Mononuclear cell (primary cell): ENCODE results near the gene UQCC5. TPM values are rescaled to one million over a fixed set of nuclear protein-coding genes. Genes with fewer than 3 reads are reported as not detected.

Source experiments
- H3K27me3 ChIP-seq: 2 replicates; pipeline ENCODE4 v1.6.0; 2011; ENCODE audit warnings: low read length, control low read depth; ENCODE audit not compliant: insufficient read depth
- H3K4me1 ChIP-seq: 2 replicates; pipeline ENCODE4 v1.5.1; 2011; ENCODE audit warnings: mild to moderate bottlenecking, low read length, control low read depth; ENCODE audit not compliant: insufficient read depth
- H3K4me3 ChIP-seq: 2 replicates; pipeline ENCODE4 v1.5.1; 2011; ENCODE audit warnings: mild to moderate bottlenecking, low read length, moderate library complexity
- H3K9me3 ChIP-seq: 2 replicates; pipeline ENCODE4 v1.5.1; 2011; ENCODE audit warnings: low read depth, mild to moderate bottlenecking, control low read depth, low read length
- total RNA-seq: library from RNA; depleted of rRNA; stranded (reverse); fragments of >200 nt; gene quantifications from one replicate; pipeline ENCODE4 v1.2.3, GENCODE V29; 2012

The UQCC5 gene
- 1.2 TPM for total RNA-seq

- H3K27me3 ChIP-seq, result no peaks in the 10 kb centered on the region
- peak within 1 kb of the TSS; percentile 87 for H3K4me3 ChIP-seq
- no peaks in the 10 kb centered on the region for H3K9me3 ChIP-seq
- peaks cover 57% of the 10 kb centered on the region for H3K4me1 ChIP-seq
Measured at GRCh38 chr3:52536369-52537164, at the start of gene UQCC5. TSS of gene UQCC5 (plus strand) at chr3:52536605. CDS start at chr3:52536756, 151 bp downstream.

- peaks cover 24% of the 10 kb centered on the region for H3K4me1 ChIP-seq
- no peaks in the 10 kb centered on the region for H3K9me3 ChIP-seq
- no peaks in the 10 kb centered on the region for H3K27me3 ChIP-seq
- no peak overlapping the region for H3K4me3 ChIP-seq
Measured at GRCh38 chr3:52487050-52487787, 49.2 kb upstream of the UQCC5 start.

- H3K4me3 ChIP-seq, result no peak overlapping the region
- no peaks in the 10 kb centered on the region for H3K9me3 ChIP-seq
- no peaks in the 10 kb centered on the region for H3K27me3 ChIP-seq
- peaks cover 24% of the 10 kb centered on the region for H3K4me1 ChIP-seq
Measured at GRCh38 chr3:52487788-52488691, 48.4 kb upstream of the UQCC5 start.

- no peaks in the 10 kb centered on the region for H3K9me3 ChIP-seq
- H3K4me3 ChIP-seq, result no peak overlapping the region
- peaks cover 31% of the 10 kb centered on the region for H3K4me1 ChIP-seq
- no peaks in the 10 kb centered on the region for H3K27me3 ChIP-seq
Measured at GRCh38 chr3:52488746-52489145, 47.7 kb upstream of the UQCC5 start.

- no peaks in the 10 kb centered on the region for H3K9me3 ChIP-seq
- H3K4me3 ChIP-seq, result no peak overlapping the region
- no peaks in the 10 kb centered on the region for H3K27me3 ChIP-seq
- peaks cover 34% of the 10 kb centered on the region for H3K4me1 ChIP-seq
Measured at GRCh38 chr3:52489453-52489852, 47.0 kb upstream of the UQCC5 start.

- no peaks in the 10 kb centered on the region for H3K9me3 ChIP-seq
- no peak overlapping the region for H3K4me3 ChIP-seq
- H3K27me3 ChIP-seq, result no peaks in the 10 kb centered on the region
- H3K4me1 ChIP-seq, result peaks cover 42% of the 10 kb centered on the region
Measured at GRCh38 chr3:52490035-52490938, 46.1 kb upstream of the UQCC5 start.

- Histone ChIP-seq H3K9me3 (no peaks in the 10 kb centered on the region), H3K27me3 (no peaks in the 10 kb centered on the region), H3K4me1 (peaks cover 50% of the 10 kb centered on the region), H3K4me3 (no peak overlapping the region)
Measured at GRCh38 chr3:52490939-52491526, 45.4 kb upstream of the UQCC5 start.

- Histone ChIP-seq H3K4me3 (no peak overlapping the region), H3K27me3 (no peaks in the 10 kb centered on the region), H3K4me1 (peaks cover 60% of the 10 kb centered on the region), H3K9me3 (no peaks in the 10 kb centered on the region)
Measured at GRCh38 chr3:52492059-52492458, 44.3 kb upstream of the UQCC5 start.

GRCh38 chr3:52493232-52494017 lies 43.0 kb upstream of the UQCC5 start:
- H3K27me3 ChIP-seq, result no peaks in the 10 kb centered on the region
- H3K4me1 ChIP-seq, result peaks cover 73% of the 10 kb centered on the region
- no peaks in the 10 kb centered on the region for H3K9me3 ChIP-seq
- H3K4me3 ChIP-seq, result no peak overlapping the region

- no peak overlapping the region for H3K4me3 ChIP-seq
- H3K4me1 ChIP-seq, result peaks cover 84% of the 10 kb centered on the region
- H3K27me3 ChIP-seq, result no peaks in the 10 kb centered on the region
Measured at GRCh38 chr3:52494445-52494844, 42.0 kb upstream of the UQCC5 start.

GRCh38 chr3:52494886-52495495 lies 41.4 kb upstream of the UQCC5 start, which contains the start of gene STAB1:
TSS of gene STAB1 (plus strand) at chr3:52495338. CDS start at chr3:52495414, 76 bp downstream.
- H3K27me3 ChIP-seq, result no peaks in the 10 kb centered on the region
- H3K4me3 ChIP-seq, result peak within 1 kb of the TSS; percentile 34
- no peaks in the 10 kb centered on the region for H3K9me3 ChIP-seq
- H3K4me1 ChIP-seq, result peaks cover 83% of the 10 kb centered on the region

More at GRCh38 chr3:52494445-52494844, 42.0 kb upstream of the UQCC5 start:
- no peaks in the 10 kb centered on the region for H3K9me3 ChIP-seq

- Histone ChIP-seq H3K27me3 (no peaks in the 10 kb centered on the region), H3K4me1 (peaks cover 83% of the 10 kb centered on the region), H3K9me3 (no peaks in the 10 kb centered on the region), H3K4me3 (peak overlapping the region; percentile 34)
Measured at GRCh38 chr3:52495777-52496602, 40.4 kb upstream of the UQCC5 start.
